ENCODE results near the gene MYO15B.

The MYO15B gene

DNA sequence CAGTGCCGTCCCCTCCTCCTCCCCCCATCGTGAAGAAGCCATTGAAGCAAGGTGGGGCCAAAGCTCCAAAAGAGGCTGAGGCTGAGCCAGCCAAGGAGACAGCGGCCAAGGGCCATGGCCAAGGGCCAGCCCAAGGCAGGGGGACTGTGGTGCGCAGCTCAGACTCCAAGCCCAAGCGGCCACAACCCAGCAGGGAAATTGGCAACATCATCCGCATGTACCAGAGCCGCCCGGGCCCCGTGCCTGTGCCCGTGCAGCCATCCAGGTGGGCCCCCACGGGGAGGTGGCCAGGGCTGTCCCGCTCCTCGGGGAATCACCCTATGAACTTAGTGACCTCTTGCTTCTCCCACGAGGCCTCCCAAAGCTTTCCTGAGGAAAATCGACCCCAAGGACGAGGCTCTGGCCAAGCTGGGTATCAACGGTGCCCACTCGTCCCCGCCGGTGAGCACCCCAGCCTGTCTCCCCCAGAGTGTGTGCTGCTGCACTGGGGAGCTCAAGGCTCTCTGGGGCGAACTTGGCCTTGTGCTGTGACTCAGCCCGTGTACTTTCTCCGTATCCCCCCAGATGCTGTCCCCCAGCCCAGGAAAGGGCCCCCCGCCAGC is 29.0 kb downstream of the MYO15B start:
- Histone ChIP-seq H3K9ac (ENCODE audit: low read depth, low read length) (no peak overlapping the region), H3K36me3 (ENCODE audit: insufficient read depth, low read length) (no peaks in the 10 kb centered on the region), H3K4me1 (ENCODE audit: insufficient read depth, low read length) (no peaks in the 10 kb centered on the region), H3K9me3 (ENCODE audit: insufficient read depth, low read length, severe bottlenecking) (no peaks in the 10 kb centered on the region), H2AFZ (ENCODE audit: low read depth, low read length) (no peak overlapping the region), H3K4me3 (ENCODE audit: low read depth in 1 of 2, low read length in 2 of 2) (no peak overlapping the region), H4K20me1 (ENCODE audit: insufficient read depth, low read length) (0 out of 2 replicates have a peak, but pooled peaks cover 2% of the 10 kb centered on the region), H3K27ac (ENCODE audit: low read length) (no peak overlapping the region), H3K79me2 (ENCODE audit: insufficient read depth, low read length) (no peaks in the 10 kb centered on the region), H3K27me3 (ENCODE audit: insufficient read depth, low read length, poor library complexity) (no peaks in the 10 kb centered on the region), H3K4me2 (ENCODE audit: insufficient read depth, low read length) (no peak overlapping the region)
- ATAC-seq (ENCODE audit: insufficient read depth, low read depth) (no peak), DNase-seq (no peak)
- TF ChIP-seq, protein P1, sequence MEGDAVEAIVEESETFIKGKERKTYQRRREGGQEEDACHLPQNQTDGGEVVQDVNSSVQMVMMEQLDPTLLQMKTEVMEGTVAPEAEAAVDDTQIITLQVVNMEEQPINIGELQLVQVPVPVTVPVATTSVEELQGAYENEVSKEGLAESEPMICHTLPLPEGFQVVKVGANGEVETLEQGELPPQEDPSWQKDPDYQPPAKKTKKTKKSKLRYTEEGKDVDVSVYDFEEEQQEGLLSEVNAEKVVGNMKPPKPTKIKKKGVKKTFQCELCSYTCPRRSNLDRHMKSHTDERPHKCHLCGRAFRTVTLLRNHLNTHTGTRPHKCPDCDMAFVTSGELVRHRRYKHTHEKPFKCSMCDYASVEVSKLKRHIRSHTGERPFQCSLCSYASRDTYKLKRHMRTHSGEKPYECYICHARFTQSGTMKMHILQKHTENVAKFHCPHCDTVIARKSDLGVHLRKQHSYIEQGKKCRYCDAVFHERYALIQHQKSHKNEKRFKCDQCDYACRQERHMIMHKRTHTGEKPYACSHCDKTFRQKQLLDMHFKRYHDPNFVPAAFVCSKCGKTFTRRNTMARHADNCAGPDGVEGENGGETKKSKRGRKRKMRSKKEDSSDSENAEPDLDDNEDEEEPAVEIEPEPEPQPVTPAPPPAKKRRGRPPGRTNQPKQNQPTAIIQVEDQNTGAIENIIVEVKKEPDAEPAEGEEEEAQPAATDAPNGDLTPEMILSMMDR (IDR thresholded peaks at IDR 0.05; ENCODE audit: borderline replicate concordance, extremely low read depth, low read length, poor library complexity, severe bottlenecking) = no peak
- no peak for TF ChIP-seq EZH2 (IDR thresholded peaks at IDR 0.05; ENCODE audit: borderline replicate concordance, low read depth, low read length, severe bottlenecking)

DNA sequence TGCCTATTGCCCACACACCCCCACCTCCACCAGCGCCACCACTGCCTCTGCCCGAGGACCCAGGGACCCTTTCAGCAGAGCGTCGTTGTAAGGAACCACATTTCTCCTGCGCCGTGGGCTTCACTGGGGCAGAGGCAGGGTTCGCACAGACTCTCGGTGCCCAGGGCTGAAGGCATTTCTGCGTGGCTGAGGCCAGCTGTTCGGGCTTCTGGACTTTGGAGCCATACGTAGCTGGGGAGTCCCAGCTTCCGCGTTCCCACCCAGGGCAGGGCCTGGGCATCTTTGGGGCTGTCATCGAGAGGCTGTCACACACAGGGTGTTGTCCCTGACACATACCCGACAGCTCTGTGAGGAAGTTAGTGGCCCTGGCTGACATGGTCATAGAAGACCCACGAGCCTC is 29.6 kb downstream of the MYO15B start:
- Histone ChIP-seq H3K36me3 (ENCODE audit: insufficient read depth, low read length) (no peaks in the 10 kb centered on the region), H3K79me2 (ENCODE audit: insufficient read depth, low read length) (no peaks in the 10 kb centered on the region), H3K4me2 (ENCODE audit: insufficient read depth, low read length) (no peak overlapping the region), H4K20me1 (ENCODE audit: insufficient read depth, low read length) (0 out of 2 replicates have a peak, but pooled peaks cover 2% of the 10 kb centered on the region), H3K9ac (ENCODE audit: low read depth, low read length) (no peak overlapping the region), H3K4me3 (ENCODE audit: low read depth in 1 of 2, low read length in 2 of 2) (no peak overlapping the region), H2AFZ (ENCODE audit: low read depth, low read length) (no peak overlapping the region), H3K27me3 (ENCODE audit: insufficient read depth, low read length, poor library complexity) (no peaks in the 10 kb centered on the region), H3K4me1 (ENCODE audit: insufficient read depth, low read length) (no peaks in the 10 kb centered on the region), H3K9me3 (ENCODE audit: insufficient read depth, low read length, severe bottlenecking) (no peaks in the 10 kb centered on the region), H3K27ac (ENCODE audit: low read length) (no peak overlapping the region)
- DNase-seq (no peak), ATAC-seq (ENCODE audit: insufficient read depth, low read depth) (no peak)
- TF ChIP-seq EZH2 (IDR thresholded peaks at IDR 0.05; ENCODE audit: borderline replicate concordance, low read depth, low read length, severe bottlenecking) = no peak
- TF ChIP-seq, protein P1 (IDR thresholded peaks at IDR 0.05; ENCODE audit: borderline replicate concordance, extremely low read depth, low read length, poor library complexity, severe bottlenecking) = no peak

DNA sequence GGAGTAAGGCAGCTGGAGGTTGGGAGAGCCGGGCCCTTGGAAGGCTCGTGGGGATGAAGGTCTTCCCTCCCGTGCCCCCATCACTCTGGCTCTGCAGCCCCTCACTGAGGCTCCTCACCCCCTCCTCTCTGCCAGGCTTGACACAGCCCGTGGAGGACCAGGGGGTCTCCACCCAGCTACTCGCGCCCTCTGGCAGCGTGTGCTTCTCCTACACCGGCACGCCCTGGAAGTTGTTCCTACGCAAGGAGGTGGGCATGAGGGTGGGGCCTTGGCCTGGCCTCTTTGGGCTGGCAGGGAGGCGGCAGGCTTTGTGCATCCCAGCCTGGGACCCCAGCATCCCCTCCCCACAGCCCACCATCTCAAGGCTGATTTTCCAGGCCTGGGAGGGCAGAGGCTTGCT is 30.1 kb downstream of the MYO15B start:
- no peak for TF ChIP-seq EZH2 (IDR thresholded peaks at IDR 0.05; ENCODE audit: borderline replicate concordance, low read depth, low read length, severe bottlenecking)
- TF ChIP-seq, protein P1 (IDR thresholded peaks at IDR 0.05; ENCODE audit: borderline replicate concordance, extremely low read depth, low read length, poor library complexity, severe bottlenecking) = no peak
- Histone ChIP-seq H3K4me2 (ENCODE audit: insufficient read depth, low read length) (no peak overlapping the region), H3K9me3 (ENCODE audit: insufficient read depth, low read length, severe bottlenecking) (no peaks in the 10 kb centered on the region), H3K27ac (ENCODE audit: low read length) (no peak overlapping the region), H3K4me3 (ENCODE audit: low read depth in 1 of 2, low read length in 2 of 2) (no peak overlapping the region), H3K27me3 (ENCODE audit: insufficient read depth, low read length, poor library complexity) (no peaks in the 10 kb centered on the region), H2AFZ (ENCODE audit: low read depth, low read length) (no peak overlapping the region), H3K4me1 (ENCODE audit: insufficient read depth, low read length) (no peaks in the 10 kb centered on the region), H3K79me2 (ENCODE audit: insufficient read depth, low read length) (no peaks in the 10 kb centered on the region), H3K9ac (ENCODE audit: low read depth, low read length) (no peak overlapping the region), H3K36me3 (ENCODE audit: insufficient read depth, low read length) (no peaks in the 10 kb centered on the region), H4K20me1 (ENCODE audit: insufficient read depth, low read length) (0 out of 2 replicates have a peak, but pooled peaks cover 2% of the 10 kb centered on the region)
- DNase-seq (no peak), ATAC-seq (ENCODE audit: insufficient read depth, low read depth) (no peak)
